Liver (tissue), 9 donors: ENCODE results near the gene CA6. TPM values are rescaled to one million over a fixed set of nuclear protein-coding genes. Genes with fewer than 3 reads are reported as not detected.

ENCODE experiments used
- DNase-seq: peaks from one replicate; pipeline ENCODE4 v3.0.0-alpha.2; 2017; ENCODE audit warnings: low spot score
- H3K27ac ChIP-seq, 2 donors: one replicate each; pipeline ENCODE4 v1.7.0; 2013; ENCODE audit warnings: inconsistent platforms in 2 of 2, low read length in 2 of 2, control low read depth in 1 of 2, low read depth in 1 of 2, mild to moderate bottlenecking in 1 of 2
- H3K27me3 ChIP-seq, 4 donors: one replicate each; pipeline versions ENCODE4 v1.6.1 to v1.7.0; 2013; ENCODE audit warnings: low read length in 3 of 4, inconsistent platforms in 1 of 4, mild to moderate bottlenecking in 1 of 4, moderate library complexity in 1 of 4; ENCODE audit not compliant: control insufficient read depth in 4 of 4, insufficient read depth in 4 of 4
- H3K36me3 ChIP-seq, 4 donors: one replicate each; pipeline versions ENCODE4 v1.6.1 to v1.7.0; 2013; ENCODE audit warnings: low read length in 3 of 4, mild to moderate bottlenecking in 3 of 4, low read depth in 1 of 4, moderate library complexity in 1 of 4; ENCODE audit not compliant: control insufficient read depth in 4 of 4, insufficient read depth in 3 of 4
- H3K4me1 ChIP-seq, 4 donors: one replicate each; pipeline versions ENCODE4 v1.6.1 to v1.7.0; 2013; ENCODE audit warnings: low read length in 3 of 4, mild to moderate bottlenecking in 3 of 4, moderate library complexity in 1 of 4; ENCODE audit not compliant: control insufficient read depth in 4 of 4, insufficient read depth in 4 of 4
- H3K4me3 ChIP-seq, 3 donors: one replicate each; pipeline versions ENCODE4 v1.6.1 to v1.7.0; 2013; ENCODE audit warnings: low read length in 3 of 3, control low read depth in 1 of 3, low read depth in 1 of 3, mild to moderate bottlenecking in 1 of 3
- H3K9ac ChIP-seq, 2 donors: one replicate each; pipeline ENCODE4 v1.7.0; 2013; ENCODE audit warnings: low read length in 2 of 2, mild to moderate bottlenecking in 2 of 2, moderate library complexity in 2 of 2, control low read depth in 1 of 2, low read depth in 1 of 2
- H3K9me3 ChIP-seq, 4 donors: one replicate each; pipeline versions ENCODE4 v1.6.1 to v1.7.0; 2013; ENCODE audit warnings: low read length in 3 of 4; ENCODE audit not compliant: control insufficient read depth in 4 of 4
- ATF3 ChIP-seq: IDR thresholded peaks from 2 replicates; pipeline ENCODE4 v1.6.1; 2016; ENCODE audit warnings: antibody characterized with exemption
- CTCF ChIP-seq: fragments of 150-350 bp; IDR thresholded peaks from 2 replicates; pipeline ENCODE4 v1.5.1; 2017; ENCODE audit warnings: improper control_type of control experiment, low read depth, low read length; ENCODE audit not compliant: missing input control
- EGR1 ChIP-seq, 2 donors: IDR thresholded peaks; 2 replicates each; pipeline ENCODE4 v1.6.1; 2016 to 2018; ENCODE audit warnings: antibody characterized with exemption in 2 of 2, low read depth in 2 of 2
- FOXA1 ChIP-seq: IDR thresholded peaks from 2 replicates; pipeline ENCODE4 v1.6.1; 2016; ENCODE audit warnings: antibody characterized with exemption
- FOXA2 ChIP-seq: IDR thresholded peaks from 2 replicates; pipeline ENCODE4 v1.6.1; 2016; ENCODE audit warnings: antibody characterized with exemption
- GABPA ChIP-seq, 2 donors: IDR thresholded peaks in 1 of 2; conservative IDR thresholded peaks in 1 of 2; 2 replicates each; pipeline ENCODE4 v1.6.1; 2016; ENCODE audit warnings: antibody characterized with exemption in 2 of 2, mild to moderate bottlenecking in 1 of 2, moderate library complexity in 1 of 2
- HNF4A ChIP-seq, 2 donors: conservative IDR thresholded peaks; 2 replicates each; pipeline ENCODE4 v1.6.1; 2016; ENCODE audit warnings: antibody characterized with exemption in 2 of 2, mild to moderate bottlenecking in 2 of 2
- HNF4G ChIP-seq: IDR thresholded peaks from 2 replicates; pipeline ENCODE4 v1.6.1; 2016; ENCODE audit warnings: antibody characterized with exemption
- JUND ChIP-seq, 2 donors: IDR thresholded peaks; 2 replicates each; pipeline ENCODE4 v1.6.1; 2016; ENCODE audit warnings: antibody characterized with exemption in 2 of 2
- MAX ChIP-seq: IDR thresholded peaks from 2 replicates; pipeline ENCODE4 v1.6.1; 2016; ENCODE audit warnings: antibody characterized with exemption
- NR2F2 ChIP-seq: IDR thresholded peaks from 2 replicates; pipeline ENCODE4 v1.6.1; 2016; ENCODE audit warnings: antibody characterized with exemption
- RAD21 ChIP-seq, 2 donors: IDR thresholded peaks; 2 replicates each; pipeline ENCODE4 v1.6.1; 2016; ENCODE audit warnings: antibody characterized with exemption in 2 of 2, mild to moderate bottlenecking in 2 of 2
- REST ChIP-seq: IDR thresholded peaks from 2 replicates; pipeline ENCODE4 v1.6.1; 2016; ENCODE audit warnings: antibody characterized with exemption, mild to moderate bottlenecking
- RXRA ChIP-seq, 2 donors: IDR thresholded peaks; 2 replicates each; pipeline ENCODE4 v1.6.1; 2017 to 2018; ENCODE audit warnings: antibody characterized with exemption in 2 of 2, mild to moderate bottlenecking in 1 of 2
- SP1 ChIP-seq: IDR thresholded peaks from 2 replicates; pipeline ENCODE4 v1.6.1; 2018; ENCODE audit warnings: antibody characterized with exemption, mild to moderate bottlenecking
- TAF1 ChIP-seq: conservative IDR thresholded peaks from 2 replicates; pipeline ENCODE4 v1.6.1; 2016; ENCODE audit warnings: antibody characterized with exemption, mild to moderate bottlenecking
- YY1 ChIP-seq: IDR thresholded peaks from 2 replicates; pipeline ENCODE4 v1.6.1; 2016; ENCODE audit warnings: antibody characterized with exemption, mild to moderate bottlenecking
- ZBTB33 ChIP-seq: IDR thresholded peaks from 2 replicates; pipeline ENCODE4 v1.6.1; 2016; ENCODE audit warnings: antibody characterized with exemption
- WGBS: extraction: QIAGEN DNeasy Blood & Tissue Kit; methylation state at CpG from one replicate; pipeline ENCODE4 v1.1.7; 2013; 5-methylcytosine and 5-hydroxymethylcytosine counted together
- polyA plus RNA-seq, 2 donors: library from polyadenylated mRNA; stranded (reverse) in 1 of 2; unstranded in 1 of 2; fragments of 200-250 nt in 1 of 2; fragments of >200 nt in 1 of 2; fragmentation: Nextera tagmentation in 1 of 2; extraction: Ambion mirVana in 1 of 2; gene quantifications; one replicate each; pipeline versions ENCODE4 v1.2.1 to v1.2.3, GENCODE V29; 2013 to 2015
- total RNA-seq, 2 donors: library from RNA; depleted of rRNA; stranded (reverse); fragments of >200 nt; gene quantifications; one replicate each; pipeline ENCODE4 v1.2.3, GENCODE V29; 2014
- donor health status: healthy.
- donor health status: healthy.
- donor health status: healthy.
- donor health status: healthy.
- donor health status: healthy.

CA6 gene
- total and polyA plus RNA-seq, 4 donors, result not detected

- Histone ChIP-seq H3K9ac (no peak overlapping the region), H3K27me3 (no peaks in the 10 kb centered on the region), H3K36me3 (no peaks in the 10 kb centered on the region), H3K4me1 (no peaks in the 10 kb centered on the region), H3K4me3 (no peak overlapping the region), H3K27ac (no peak overlapping the region), H3K9me3 (no peaks in the 10 kb centered on the region)
- TF ChIP-seq MAX (no peak), HNF4G (no peak), CTCF (no peak), HNF4A (conservative IDR thresholded peaks at IDR 0.05) (no peak), RXRA (IDR thresholded peaks at IDR 0.05) (no peak), NR2F2 (no peak), RAD21 (IDR thresholded peaks at IDR 0.05) (no peak), GABPA (IDR thresholded peaks at IDR 0.05 in 1 of 2, conservative IDR thresholded peaks at IDR 0.05 in 1 of 2) (no peak), FOXA1 (no peak), SP1 (no peak), ATF3 (no peak), JUND (IDR thresholded peaks at IDR 0.05) (no peak), EGR1 (IDR thresholded peaks at IDR 0.05; ENCODE audit: low read depth in 2 of 2) (no peak), REST (no peak)
- DNase-seq, result no peak
- WGBS, result 80% methylated on average over 3 of the region's 3 CpGs
These were observed 35.0 kb downstream of the CA6 start for GRCh38 chr1:8980656-8981055.

- DNase-seq, result no peak
- Histone ChIP-seq H3K27me3 (no peaks in the 10 kb centered on the region), H3K9me3 (no peaks in the 10 kb centered on the region), H3K36me3 (no peaks in the 10 kb centered on the region), H3K4me1 (peaks cover 0 to 5% (median 0%) of the 10 kb centered on the region in 4 donors), H3K4me3 (no peak overlapping the region), H3K9ac (no peak overlapping the region), H3K27ac (no peak overlapping the region)
- WGBS, result 72% methylated on average over 2 of the region's 2 CpGs
- TF ChIP-seq ATF3 (no peak), REST (no peak), GABPA (IDR thresholded peaks at IDR 0.05 in 1 of 2, conservative IDR thresholded peaks at IDR 0.05 in 1 of 2) (no peak), MAX (no peak), EGR1 (IDR thresholded peaks at IDR 0.05; ENCODE audit: low read depth in 2 of 2) (no peak), FOXA1 (no peak), RAD21 (IDR thresholded peaks at IDR 0.05) (no peak), ZBTB33 (no peak), RXRA (IDR thresholded peaks at IDR 0.05) (no peak), FOXA2 (no peak), TAF1 (no peak), SP1 (no peak), HNF4G (no peak), YY1 (no peak)
These were observed 35.5 kb downstream of the CA6 start for GRCh38 chr1:8981169-8981568.
